ACHN (cell line): Measurements from ENCODE around the gene ICAM3.
A peak's percentile ranks its signal among the peaks of the same experiment; 100 is the strongest.
"Not testable (repeated sequence)": the region's sequence is repeated elsewhere in the genome, so short reads cannot be mapped to it uniquely, and the experiment has no call there.

Source experiments
- DNase-seq: peaks from one replicate; pipeline ENCODE4 v3.0.0-alpha.2; 2015
- in situ Hi-C: cut with HindIII; loops from 2 replicates; pipeline ENCODE4 v1.10.0; 2017; ENCODE audit warnings: low sequenced_read_pairs, low pct_ligation_motif_present, low pct_unique_long_range_greater_than_20kb

The ICAM3 gene, protein sequence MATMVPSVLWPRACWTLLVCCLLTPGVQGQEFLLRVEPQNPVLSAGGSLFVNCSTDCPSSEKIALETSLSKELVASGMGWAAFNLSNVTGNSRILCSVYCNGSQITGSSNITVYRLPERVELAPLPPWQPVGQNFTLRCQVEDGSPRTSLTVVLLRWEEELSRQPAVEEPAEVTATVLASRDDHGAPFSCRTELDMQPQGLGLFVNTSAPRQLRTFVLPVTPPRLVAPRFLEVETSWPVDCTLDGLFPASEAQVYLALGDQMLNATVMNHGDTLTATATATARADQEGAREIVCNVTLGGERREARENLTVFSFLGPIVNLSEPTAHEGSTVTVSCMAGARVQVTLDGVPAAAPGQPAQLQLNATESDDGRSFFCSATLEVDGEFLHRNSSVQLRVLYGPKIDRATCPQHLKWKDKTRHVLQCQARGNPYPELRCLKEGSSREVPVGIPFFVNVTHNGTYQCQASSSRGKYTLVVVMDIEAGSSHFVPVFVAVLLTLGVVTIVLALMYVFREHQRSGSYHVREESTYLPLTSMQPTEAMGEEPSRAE

DNA sequence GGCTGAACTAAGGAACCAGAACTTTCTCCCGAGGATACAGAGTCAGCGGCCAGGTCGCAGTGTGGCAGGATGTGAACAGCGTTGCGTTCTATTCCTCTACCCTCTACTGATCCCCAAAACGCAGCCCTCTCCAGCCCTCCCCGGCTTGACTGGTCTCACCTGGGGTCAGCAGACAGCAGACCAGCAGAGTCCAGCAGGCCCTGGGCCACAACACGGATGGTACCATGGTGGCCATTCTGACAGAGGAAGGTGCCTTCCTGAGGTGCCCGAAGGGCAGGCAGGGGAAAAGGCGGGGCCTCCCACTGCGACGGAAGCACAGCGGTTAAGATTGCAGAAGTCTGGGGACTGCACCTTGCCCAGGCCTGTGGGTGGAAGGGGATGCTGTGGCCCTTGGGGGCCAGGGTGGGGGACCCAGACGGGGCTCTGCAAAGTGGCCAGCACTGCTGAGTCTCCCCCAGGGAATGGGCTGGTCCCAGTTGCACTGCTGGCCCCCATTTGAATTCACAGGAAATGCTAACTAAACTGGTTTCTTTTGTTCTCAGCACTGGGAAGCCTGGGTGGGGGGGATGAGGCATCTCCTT is at the start of gene ICAM3:
Gene ICAM3 (minus strand): TSS at position 245 of the 581 bp plus-strand sequence. CDS start 10 bp downstream, at position 235.
- in situ Hi-C loops: no loop called here

DNA sequence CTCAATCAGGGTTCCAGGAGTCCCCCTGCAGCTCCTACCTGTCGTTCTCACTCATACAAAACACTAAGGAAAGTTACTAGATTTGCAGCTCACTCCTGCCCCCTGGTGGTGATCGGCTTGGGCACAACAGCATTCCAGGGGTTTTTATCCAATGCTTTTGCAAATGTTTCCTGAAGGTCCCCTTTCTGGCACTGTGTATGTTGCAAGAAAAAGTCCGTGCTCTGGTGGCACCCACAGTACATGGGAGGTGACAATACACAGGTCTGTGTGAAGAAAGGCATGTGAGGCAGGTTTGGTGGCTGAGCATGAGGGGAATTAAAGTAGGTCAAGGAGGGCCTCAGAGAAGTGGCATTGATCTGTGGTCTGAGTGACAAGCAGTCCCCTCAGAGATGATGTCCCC is 49.5 kb upstream of the ICAM3 start:
- DNase-seq: peak; percentile 72

More for the DNA sequence above, at the start of gene ICAM3:
- no peak for DNase-seq

DNA sequence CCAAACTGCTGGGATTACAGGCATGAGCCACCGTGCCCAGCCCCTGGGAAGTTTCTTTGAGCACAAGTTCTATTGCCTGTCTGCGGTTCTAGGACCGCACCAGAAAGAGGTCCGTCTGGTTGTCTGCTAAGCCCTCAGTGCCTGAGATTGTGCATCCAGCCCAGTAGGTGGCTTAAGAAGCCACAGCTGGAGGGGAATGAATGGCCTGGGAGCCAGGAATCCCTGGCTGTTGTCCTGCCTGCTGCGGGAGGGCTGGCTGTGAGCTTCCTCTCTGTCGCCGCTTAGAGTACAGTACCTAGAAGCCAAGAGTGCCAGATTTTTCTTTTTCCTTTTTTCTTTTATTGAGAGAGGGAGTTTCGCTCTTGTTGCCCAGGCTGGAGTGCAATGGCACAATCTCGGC is 45.2 kb upstream of the ICAM3 start:
- in situ Hi-C loops: no loop called here
- no peak for DNase-seq

More for the DNA sequence above, 49.5 kb upstream of the ICAM3 start:
- in situ Hi-C loops: no loop called here

DNA sequence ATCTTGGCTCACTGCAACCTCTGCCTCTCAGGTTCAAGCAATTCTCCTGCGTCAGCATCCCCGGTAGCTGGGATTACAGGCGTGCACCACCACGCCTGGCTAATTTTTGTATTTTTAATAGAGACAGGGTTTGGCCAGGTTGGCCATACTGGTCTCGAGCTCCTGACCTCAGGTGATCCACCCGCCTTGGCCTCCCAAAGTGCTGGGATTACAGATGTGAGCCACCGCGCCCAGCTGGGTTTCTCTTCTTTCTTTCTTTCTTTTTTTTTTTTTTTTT is 43.7 kb upstream of the ICAM3 start:
- not testable (repeated sequence) for DNase-seq

DNA sequence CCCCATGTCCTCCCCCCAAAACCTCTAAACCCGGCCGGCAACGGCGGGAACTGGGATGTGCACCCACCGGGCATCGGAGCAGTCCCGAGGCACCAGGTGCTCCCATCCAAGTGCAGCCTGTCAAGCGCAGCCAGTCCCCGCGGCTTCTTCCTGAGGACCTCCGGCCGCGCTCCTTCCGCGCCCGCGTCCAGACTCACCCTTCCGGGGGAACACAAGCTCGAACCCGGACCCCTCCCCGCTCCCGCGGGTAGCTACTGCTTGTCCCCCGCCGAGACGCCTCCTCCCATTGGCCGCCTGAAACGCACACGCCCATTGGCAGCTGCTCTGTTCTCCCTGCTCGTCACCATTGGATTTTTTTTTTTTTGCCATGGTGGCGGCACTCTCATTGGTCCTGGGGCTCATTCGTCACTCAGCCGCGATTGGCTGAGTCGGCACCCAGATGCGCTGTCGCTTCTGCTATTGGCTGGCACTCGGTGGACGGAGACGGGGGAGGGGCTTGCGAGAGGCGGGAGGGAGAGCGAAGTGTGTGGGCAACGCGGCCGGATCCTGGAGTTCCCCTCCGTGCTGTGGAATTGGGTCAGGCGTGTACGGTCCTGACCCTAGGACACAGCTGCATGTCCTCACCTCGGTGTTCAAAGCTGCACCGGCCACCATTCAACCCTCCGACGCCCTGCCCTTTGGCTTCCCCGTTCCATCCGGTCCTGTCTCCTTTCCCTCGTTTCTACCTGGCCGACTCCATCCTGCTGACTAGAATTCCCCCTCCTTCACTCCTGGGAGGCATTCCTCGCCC is 41.1 kb upstream of the ICAM3 start, which contains the start of gene TYK2:
Gene TYK2 (minus strand): TSS at position 260 of the 790 bp plus-strand sequence. CDS start 2,166 bp downstream, outside the sequence.
- in situ Hi-C loops: no loop called here
- peak; percentile 95 for DNase-seq

More for the DNA sequence above, 43.7 kb upstream of the ICAM3 start:
- in situ Hi-C loops: not testable (repeated sequence)

DNA sequence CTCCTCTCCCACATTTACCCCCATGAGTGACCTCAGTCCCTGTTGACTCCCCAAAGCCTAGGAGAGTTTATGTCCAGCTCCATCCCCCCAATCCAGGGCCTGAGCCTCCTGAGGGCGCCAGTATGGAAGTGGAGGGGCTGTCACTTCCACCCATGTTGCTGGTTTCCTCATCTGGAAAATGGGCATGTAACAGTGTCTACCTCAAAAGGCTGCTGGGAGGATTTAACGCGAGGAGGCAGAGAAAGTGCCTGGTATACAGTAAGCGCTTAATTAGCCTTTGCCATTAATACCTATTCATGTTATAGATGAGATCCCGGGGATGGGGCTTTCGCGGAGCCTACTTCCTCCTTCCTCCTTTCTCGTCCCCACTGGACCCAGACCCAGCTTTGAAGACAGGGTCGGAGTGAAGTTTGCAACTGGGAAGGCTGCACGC is 40.5 kb upstream of the ICAM3 start:
- in situ Hi-C loops: no loop called here
- no peak for DNase-seq

DNA sequence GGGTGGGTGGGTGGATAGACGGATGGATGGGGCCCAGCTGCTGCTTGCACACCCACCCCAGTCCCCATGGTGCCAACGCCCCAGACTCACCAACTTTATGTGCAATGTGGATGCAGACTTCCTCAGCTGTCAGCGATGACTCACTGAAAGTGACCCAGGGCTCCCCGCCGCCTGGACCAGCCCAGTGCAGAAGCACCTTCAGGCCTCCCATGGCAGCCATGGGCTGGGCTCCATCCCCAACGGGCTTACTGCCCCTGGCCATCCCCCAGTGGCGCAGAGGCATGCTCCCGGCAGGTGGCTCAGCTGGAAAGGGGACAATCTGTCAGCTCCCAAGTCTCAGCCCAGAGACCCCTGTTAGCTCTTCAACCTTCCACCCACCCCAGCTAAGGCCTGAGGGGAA is 38.7 kb upstream of the ICAM3 start:
- in situ Hi-C loops: no loop called here

DNA sequence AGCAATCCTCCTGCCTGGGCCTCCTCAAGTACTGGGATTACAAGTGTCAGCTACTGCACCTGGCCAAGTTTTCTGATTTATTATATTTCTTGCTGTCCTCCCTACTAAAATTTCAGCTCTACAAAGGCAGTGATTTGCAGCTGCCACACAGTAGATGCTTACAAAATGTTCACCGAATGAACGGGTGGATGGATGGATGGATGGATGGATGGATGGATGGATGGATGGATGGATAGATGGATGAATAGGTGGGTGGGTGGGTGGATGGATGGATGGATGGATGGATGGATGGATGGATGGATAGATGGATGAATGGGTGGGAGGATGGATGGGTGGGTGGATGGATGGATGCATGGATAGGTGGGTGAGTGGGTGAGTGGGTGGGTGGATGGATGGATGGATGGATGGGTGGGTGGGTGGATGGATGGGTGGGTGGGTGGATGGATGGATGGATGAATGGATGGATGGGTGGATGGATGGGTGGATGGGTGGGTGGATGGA is 37.8 kb upstream of the ICAM3 start:
- DNase-seq, in situ Hi-C loops: not testable (repeated sequence)

More for the DNA sequence above, 38.7 kb upstream of the ICAM3 start:
- no peak for DNase-seq

DNA sequence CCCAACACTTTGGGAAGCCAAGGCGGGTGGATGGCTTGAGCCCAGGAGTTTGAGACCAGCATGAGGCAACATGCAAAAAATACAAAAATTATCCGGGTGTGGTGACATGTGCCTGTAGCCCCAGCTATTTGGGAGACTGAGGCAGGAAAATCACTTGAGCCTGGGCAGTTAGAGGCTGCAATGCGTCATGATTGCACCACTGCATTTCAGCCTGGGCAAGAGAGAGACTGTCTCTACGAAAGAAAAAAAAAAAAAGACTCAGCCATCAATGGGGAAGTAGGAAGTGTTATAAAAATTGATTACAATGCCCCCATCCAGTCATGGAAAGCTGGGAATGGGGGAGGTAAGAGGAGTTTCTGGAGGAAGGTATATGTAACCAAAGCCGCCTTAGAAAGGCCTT is 35.5 kb upstream of the ICAM3 start:
- no peak for DNase-seq
- in situ Hi-C loops: no loop called here

DNA sequence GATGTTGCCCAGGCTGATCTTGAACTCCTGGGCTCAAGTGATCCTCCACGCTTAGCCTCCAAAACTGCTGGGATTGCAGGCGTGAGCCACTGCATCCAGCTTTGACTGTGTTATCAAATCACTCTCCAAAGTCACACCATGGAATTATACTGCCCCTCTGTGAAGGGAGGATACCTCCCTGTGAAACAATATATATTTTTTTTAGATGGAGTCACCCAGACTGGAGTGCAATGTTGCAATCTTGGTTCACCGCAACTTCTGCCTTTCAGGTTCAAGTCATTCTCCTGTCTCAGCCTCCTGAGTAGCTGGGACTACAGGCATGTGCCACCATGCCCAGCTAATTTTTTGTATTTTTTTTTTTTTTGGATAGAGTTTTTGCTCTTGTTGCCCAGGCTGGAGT is 33.3 kb upstream of the ICAM3 start:
- in situ Hi-C loops: no loop called here
- no peak for DNase-seq

DNA sequence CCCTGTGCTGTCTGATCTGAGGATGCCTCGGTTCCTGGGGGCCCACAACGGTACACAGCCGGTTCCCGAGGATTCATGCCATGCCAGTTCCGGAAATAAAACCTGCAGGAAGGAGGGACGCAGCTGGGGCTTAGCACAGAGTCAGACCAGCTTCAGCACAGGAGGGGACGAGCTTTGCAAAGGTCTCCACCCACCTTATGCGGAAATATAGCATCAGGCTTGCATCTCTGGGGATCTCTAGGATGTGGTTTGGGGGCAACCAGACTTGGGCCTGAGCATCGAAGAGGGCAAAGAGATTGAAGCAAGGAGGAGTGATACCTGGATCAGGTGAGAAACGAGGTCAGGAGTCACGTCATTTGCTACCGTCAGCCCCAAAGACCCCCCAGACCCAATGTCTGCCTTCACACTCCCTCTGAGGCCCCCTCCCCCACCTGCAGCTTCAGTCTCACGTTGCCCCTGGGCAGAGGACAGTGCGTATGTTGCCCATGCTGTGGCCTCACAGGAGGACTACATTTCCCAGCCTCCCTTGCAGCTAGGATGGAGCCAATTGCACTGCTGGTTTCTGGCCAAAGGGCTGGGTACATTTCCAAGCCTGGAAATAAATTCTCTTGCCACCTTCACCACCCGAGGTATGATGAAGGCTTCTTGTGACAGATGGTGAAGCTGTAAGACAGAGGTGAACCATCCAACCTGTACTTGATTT is 28.8 kb upstream of the ICAM3 start:
- in situ Hi-C loops: no loop called here
- DNase-seq: no peak

DNA sequence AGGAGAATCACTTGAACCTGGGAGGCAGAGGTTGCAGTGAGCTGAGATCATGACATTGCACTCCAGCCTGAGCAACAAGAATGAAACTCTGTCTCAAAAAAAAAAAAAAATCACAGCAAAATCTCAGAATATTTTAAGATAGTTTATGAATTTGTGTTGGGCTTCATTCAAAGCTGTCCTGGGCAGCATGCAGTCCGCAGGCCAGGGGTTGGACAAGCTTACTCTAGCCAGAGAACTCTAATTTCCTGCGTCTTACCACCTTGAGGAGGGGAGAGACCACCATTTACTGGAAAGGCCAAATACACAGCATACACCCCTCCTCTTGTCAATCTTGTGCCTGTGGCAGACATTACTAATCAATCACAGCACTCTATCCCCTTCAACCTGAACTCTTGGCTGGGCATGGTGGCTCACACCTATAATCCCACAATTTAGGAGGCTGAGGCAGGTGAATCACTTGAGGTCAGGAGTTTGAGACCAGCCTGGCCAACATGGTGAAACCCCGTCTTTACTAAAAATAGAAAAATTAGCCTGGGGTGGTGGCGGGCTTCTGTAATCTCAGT is 27.6 kb upstream of the ICAM3 start:
- in situ Hi-C loops, DNase-seq: not testable (repeated sequence)

DNA sequence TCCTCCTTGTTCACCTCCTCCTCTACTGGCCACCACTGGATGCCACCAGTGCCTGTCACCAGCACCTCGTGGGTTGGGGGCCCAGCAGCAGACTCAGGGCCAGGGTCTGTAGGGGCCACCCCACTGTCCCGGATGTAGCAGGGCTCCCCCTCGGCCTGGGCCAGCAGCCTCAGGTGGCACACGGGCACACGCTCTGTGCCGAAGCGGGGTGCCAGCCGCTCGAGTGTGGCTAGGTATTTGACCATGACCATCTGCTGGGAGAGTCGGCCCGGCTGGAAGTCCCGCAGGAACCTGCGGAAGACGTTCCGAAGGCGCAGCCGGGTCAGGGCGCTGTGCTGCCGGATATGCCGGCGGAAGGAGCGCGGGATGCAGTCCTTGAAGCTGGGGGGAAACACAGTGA is 26.1 kb upstream of the ICAM3 start:
- in situ Hi-C loops: no loop called here
- DNase-seq: no peak

DNA sequence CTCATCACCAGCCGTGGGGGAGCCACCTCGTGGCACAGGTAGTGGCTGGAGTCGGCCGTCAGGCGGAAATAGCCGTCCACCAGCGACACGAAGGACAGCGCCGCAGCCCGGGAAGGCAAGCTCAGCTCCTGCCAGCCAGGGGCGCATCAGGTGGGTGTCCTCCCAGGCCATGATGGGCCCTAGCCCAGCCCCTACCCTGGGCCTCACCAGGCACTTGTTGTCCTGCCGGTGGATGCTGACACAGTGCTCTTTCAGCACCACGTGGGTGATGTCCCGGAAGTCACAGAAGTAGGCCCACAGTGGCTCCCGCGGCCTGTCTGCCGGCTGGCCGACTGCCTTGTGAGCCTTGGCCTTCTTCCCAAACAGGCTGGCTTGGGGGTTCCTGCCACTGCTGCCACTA is 25.2 kb upstream of the ICAM3 start:
- in situ Hi-C loops: no loop called here
- no peak for DNase-seq

DNA sequence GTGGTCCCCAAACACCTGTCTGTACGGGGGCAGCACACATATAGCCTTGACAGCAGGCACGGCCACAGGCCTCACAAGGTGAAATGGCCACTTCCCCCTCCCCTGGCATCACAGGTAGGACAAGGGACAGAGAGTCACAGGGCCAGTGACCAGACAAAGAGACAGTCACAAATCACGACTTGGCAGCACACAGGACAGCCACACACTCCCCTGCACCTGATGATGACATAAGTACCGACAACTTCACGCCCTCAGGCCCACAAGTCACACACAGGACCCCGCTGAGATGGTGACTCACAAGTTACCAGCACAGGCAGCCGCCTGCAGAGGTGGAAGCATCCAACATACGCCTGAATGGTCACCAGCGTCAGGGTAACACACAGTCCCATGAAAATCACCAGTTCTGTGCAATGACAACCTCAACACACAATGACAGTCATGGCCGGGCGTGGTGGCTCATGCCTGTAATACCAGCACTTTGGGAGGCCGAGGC is 24.4 kb upstream of the ICAM3 start:
- peak; percentile 47 for DNase-seq
- in situ Hi-C loops: no loop called here

DNA sequence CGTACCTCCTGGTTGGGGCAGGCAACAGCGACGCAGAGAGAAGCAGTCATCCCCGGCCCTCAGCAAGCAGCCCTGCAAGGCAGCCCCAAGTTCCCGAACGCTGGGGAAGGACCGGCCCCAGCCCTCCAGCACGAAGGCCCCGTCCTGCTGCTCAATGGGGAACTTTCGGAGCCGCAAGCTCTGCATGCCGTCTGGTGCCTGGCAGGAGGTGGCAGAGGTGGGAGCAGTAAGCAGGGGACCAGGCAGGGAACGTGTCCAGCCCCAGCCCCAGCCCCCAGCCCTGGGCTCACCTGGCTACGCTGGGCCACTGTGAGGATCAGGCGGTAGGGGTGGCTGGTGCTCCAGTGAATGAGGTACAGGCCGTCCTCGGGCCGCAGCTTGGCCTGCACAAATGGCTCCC is 22.8 kb upstream of the ICAM3 start:
- in situ Hi-C loops: no loop called here

DNA sequence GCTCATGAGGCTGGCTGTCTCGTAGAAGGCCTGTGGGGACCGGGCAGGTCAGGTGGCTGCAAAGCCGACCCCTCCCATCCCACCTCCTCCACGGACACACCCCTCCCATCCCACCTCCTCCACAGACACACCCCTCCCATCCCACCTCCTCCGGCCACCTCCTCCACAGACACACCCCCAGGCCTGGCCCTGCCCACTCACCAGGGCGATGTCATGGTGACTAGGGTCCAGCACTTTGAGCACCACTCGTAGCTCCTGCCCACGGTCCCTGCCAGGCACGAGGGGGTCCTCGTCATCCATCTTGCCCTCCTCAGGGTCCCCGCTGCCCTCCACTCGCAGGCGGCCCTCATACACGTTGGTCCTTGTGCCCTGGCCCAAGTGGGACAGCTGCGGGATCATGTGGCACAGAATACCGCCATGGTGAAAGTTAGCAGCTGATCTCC is 22.2 kb upstream of the ICAM3 start:
- no peak for DNase-seq

More for the DNA sequence above, 22.8 kb upstream of the ICAM3 start:
- DNase-seq: no peak

DNA sequence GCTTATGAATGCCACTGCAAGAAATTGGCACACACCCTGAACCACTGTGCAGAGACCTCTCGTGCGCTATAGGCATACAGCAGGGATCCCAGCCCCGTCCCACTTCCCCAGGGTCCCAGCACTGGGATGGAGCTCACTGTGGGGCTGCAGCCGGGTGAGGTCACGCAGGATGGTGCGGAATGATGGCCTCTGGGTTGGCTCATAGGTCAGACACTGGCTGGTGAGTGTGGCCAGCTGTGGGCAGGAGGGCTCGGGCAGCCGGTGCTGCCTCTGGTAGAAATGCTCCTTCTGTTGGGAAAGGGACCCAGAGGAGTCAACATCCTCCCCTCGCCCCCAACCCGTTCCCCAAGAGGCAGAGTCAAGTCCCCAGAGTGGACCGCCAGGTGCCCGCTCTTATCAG is 17.0 kb upstream of the ICAM3 start:
- no peak for DNase-seq
- in situ Hi-C loops: no loop called here

More for the DNA sequence above, 22.2 kb upstream of the ICAM3 start:
- in situ Hi-C loops: no loop called here
